ENCODE data around the gene SAMD4A. TPM values are rescaled to one million over a fixed set of nuclear protein-coding genes. Genes with fewer than 3 reads are reported as not detected.
A peak's percentile ranks its signal among the peaks of the same experiment; 100 is the strongest.

SAMD4A gene
- polyA plus RNA-seq, 4 donors: 2.7 to 9.6 (median 3.5) TPM

- no peak overlapping the region for H3K4me3 ChIP-seq (ENCODE audit: low read depth in 1 of 3, low read length in 3 of 3)
- no peak for FAIRE-seq
- no peaks in the 10 kb centered on the region for H3K36me3 ChIP-seq (ENCODE audit: control insufficient read depth in 3 of 3, insufficient read depth in 2 of 3, low read depth in 1 of 3, low read length in 3 of 3)
- no peaks in the 10 kb centered on the region for H3K9me3 ChIP-seq (ENCODE audit: control insufficient read depth in 2 of 2, insufficient read depth in 1 of 2, low read depth in 1 of 2, low read length in 1 of 2)
- DNase-seq: peak; percentile 3 to 10
- H3K4me1 ChIP-seq (ENCODE audit: control insufficient read depth in 3 of 3, insufficient read depth in 2 of 3, low read depth in 1 of 3, low read length in 2 of 3): no peaks in the 10 kb centered on the region
- H3K27me3 ChIP-seq (ENCODE audit: control insufficient read depth in 3 of 3, insufficient read depth in 3 of 3, low read length in 3 of 3): no peaks in the 10 kb centered on the region
- WGBS, 3 donors: 29 to 38% (median 33%) methylated on average over 6 of the region's 6 CpGs
- peak overlapping the region in 1 of 3 donors; percentile 61 for H3K27ac ChIP-seq (ENCODE audit: low read depth in 1 of 3, low read length in 2 of 3)
These were observed 163.4 kb downstream of the SAMD4A start for GRCh38 chr14:54730156-54730961.

GRCh38 chr14:54734966-54735365 lies 168.0 kb downstream of the SAMD4A start:
- FAIRE-seq (no peak), DNase-seq (no peak)
- no peaks in the 10 kb centered on the region for H3K4me1 ChIP-seq (ENCODE audit: control insufficient read depth in 3 of 3, insufficient read depth in 2 of 3, low read depth in 1 of 3, low read length in 2 of 3)
- no peak overlapping the region for H3K4me3 ChIP-seq (ENCODE audit: low read depth in 1 of 3, low read length in 3 of 3)
- H3K9me3 ChIP-seq (ENCODE audit: control insufficient read depth in 2 of 2, insufficient read depth in 1 of 2, low read depth in 1 of 2, low read length in 1 of 2): no peaks in the 10 kb centered on the region
- H3K36me3 ChIP-seq (ENCODE audit: control insufficient read depth in 3 of 3, insufficient read depth in 2 of 3, low read depth in 1 of 3, low read length in 3 of 3): no peaks in the 10 kb centered on the region
- 80 to 84% (median 84%) methylated on average over 6 of the region's 6 CpGs for WGBS, 3 donors
- H3K27ac ChIP-seq (ENCODE audit: low read depth in 1 of 3, low read length in 2 of 3): no peak overlapping the region
- no peaks in the 10 kb centered on the region for H3K27me3 ChIP-seq (ENCODE audit: control insufficient read depth in 3 of 3, insufficient read depth in 3 of 3, low read length in 3 of 3)

- no peaks in the 10 kb centered on the region for H3K27me3 ChIP-seq (ENCODE audit: control insufficient read depth in 3 of 3, insufficient read depth in 3 of 3, low read length in 3 of 3)
- no peaks in the 10 kb centered on the region for H3K4me1 ChIP-seq (ENCODE audit: control insufficient read depth in 3 of 3, insufficient read depth in 2 of 3, low read depth in 1 of 3, low read length in 2 of 3)
- FAIRE-seq (no peak), DNase-seq (no peak)
- no peaks in the 10 kb centered on the region for H3K36me3 ChIP-seq (ENCODE audit: control insufficient read depth in 3 of 3, insufficient read depth in 2 of 3, low read depth in 1 of 3, low read length in 3 of 3)
- H3K9me3 ChIP-seq (ENCODE audit: control insufficient read depth in 2 of 2, insufficient read depth in 1 of 2, low read depth in 1 of 2, low read length in 1 of 2): no peaks in the 10 kb centered on the region
- H3K4me3 ChIP-seq (ENCODE audit: low read depth in 1 of 3, low read length in 3 of 3): no peak overlapping the region
- WGBS, 3 donors: 82 to 85% (median 84%) methylated on average over 3 of the region's 3 CpGs
- no peak overlapping the region for H3K27ac ChIP-seq (ENCODE audit: low read depth in 1 of 3, low read length in 2 of 3)
These were observed 168.5 kb downstream of the SAMD4A start for GRCh38 chr14:54735424-54735823.

- H3K4me1 ChIP-seq (ENCODE audit: control insufficient read depth in 3 of 3, insufficient read depth in 2 of 3, low read depth in 1 of 3, low read length in 2 of 3): no peaks in the 10 kb centered on the region
- WGBS, 3 donors: 76 to 79% (median 76%) methylated on average over 5 of the region's 5 CpGs
- no peak for FAIRE-seq
- H3K27me3 ChIP-seq (ENCODE audit: control insufficient read depth in 3 of 3, insufficient read depth in 3 of 3, low read length in 3 of 3): no peaks in the 10 kb centered on the region
- H3K9me3 ChIP-seq (ENCODE audit: control insufficient read depth in 2 of 2, insufficient read depth in 1 of 2, low read depth in 1 of 2, low read length in 1 of 2): no peaks in the 10 kb centered on the region
- no peak for DNase-seq
- H3K36me3 ChIP-seq (ENCODE audit: control insufficient read depth in 3 of 3, insufficient read depth in 2 of 3, low read depth in 1 of 3, low read length in 3 of 3): no peaks in the 10 kb centered on the region
- H3K27ac ChIP-seq (ENCODE audit: low read depth in 1 of 3, low read length in 2 of 3): no peak overlapping the region
- no peak overlapping the region for H3K4me3 ChIP-seq (ENCODE audit: low read depth in 1 of 3, low read length in 3 of 3)
These were observed 170.3 kb downstream of the SAMD4A start for GRCh38 chr14:54737132-54737711.

- Histone ChIP-seq H3K27ac (ENCODE audit: low read depth in 1 of 3, low read length in 2 of 3) (no peak overlapping the region), H3K4me1 (ENCODE audit: control insufficient read depth in 3 of 3, insufficient read depth in 2 of 3, low read depth in 1 of 3, low read length in 2 of 3) (no peaks in the 10 kb centered on the region), H3K9me3 (ENCODE audit: control insufficient read depth in 2 of 2, insufficient read depth in 1 of 2, low read depth in 1 of 2, low read length in 1 of 2) (no peaks in the 10 kb centered on the region), H3K36me3 (ENCODE audit: control insufficient read depth in 3 of 3, insufficient read depth in 2 of 3, low read depth in 1 of 3, low read length in 3 of 3) (no peaks in the 10 kb centered on the region), H3K27me3 (ENCODE audit: control insufficient read depth in 3 of 3, insufficient read depth in 3 of 3, low read length in 3 of 3) (no peaks in the 10 kb centered on the region), H3K4me3 (ENCODE audit: low read depth in 1 of 3, low read length in 3 of 3) (no peak overlapping the region)
- DNase-seq: no peak
- no peak for FAIRE-seq
- 81 to 85% (median 83%) methylated on average over 4 of the region's 4 CpGs for WGBS, 3 donors
These were observed 171.1 kb downstream of the SAMD4A start for GRCh38 chr14:54738009-54738408.

- WGBS, 3 donors: 91 to 94% (median 93%) methylated on average over 7 of the region's 7 CpGs
- Histone ChIP-seq H3K4me3 (ENCODE audit: low read depth in 1 of 3, low read length in 3 of 3) (no peak overlapping the region), H3K27me3 (ENCODE audit: control insufficient read depth in 3 of 3, insufficient read depth in 3 of 3, low read length in 3 of 3) (no peaks in the 10 kb centered on the region), H3K4me1 (ENCODE audit: control insufficient read depth in 3 of 3, insufficient read depth in 2 of 3, low read depth in 1 of 3, low read length in 2 of 3) (no peaks in the 10 kb centered on the region), H3K27ac (ENCODE audit: low read depth in 1 of 3, low read length in 2 of 3) (no peak overlapping the region), H3K36me3 (ENCODE audit: control insufficient read depth in 3 of 3, insufficient read depth in 2 of 3, low read depth in 1 of 3, low read length in 3 of 3) (no peaks in the 10 kb centered on the region), H3K9me3 (ENCODE audit: control insufficient read depth in 2 of 2, insufficient read depth in 1 of 2, low read depth in 1 of 2, low read length in 1 of 2) (no peaks in the 10 kb centered on the region)
- DNase-seq: no peak
- no peak for FAIRE-seq
These were observed 172.6 kb downstream of the SAMD4A start for GRCh38 chr14:54739514-54739913.

GRCh38 chr14:54742492-54743350 lies 175.8 kb downstream of the SAMD4A start:
- FAIRE-seq (no peak), DNase-seq (no peak)
- H3K27ac ChIP-seq (ENCODE audit: low read depth in 1 of 3, low read length in 2 of 3): no peak overlapping the region
- H3K4me3 ChIP-seq (ENCODE audit: low read depth in 1 of 3, low read length in 3 of 3): no peak overlapping the region
- H3K27me3 ChIP-seq (ENCODE audit: control insufficient read depth in 3 of 3, insufficient read depth in 3 of 3, low read length in 3 of 3): no peaks in the 10 kb centered on the region
- WGBS, 3 donors: 76 to 90% (median 86%) methylated on average over 5 of the region's 5 CpGs
- no peaks in the 10 kb centered on the region for H3K9me3 ChIP-seq (ENCODE audit: control insufficient read depth in 2 of 2, insufficient read depth in 1 of 2, low read depth in 1 of 2, low read length in 1 of 2)
- H3K4me1 ChIP-seq (ENCODE audit: control insufficient read depth in 3 of 3, insufficient read depth in 2 of 3, low read depth in 1 of 3, low read length in 2 of 3): no peaks in the 10 kb centered on the region
- H3K36me3 ChIP-seq (ENCODE audit: control insufficient read depth in 3 of 3, insufficient read depth in 2 of 3, low read depth in 1 of 3, low read length in 3 of 3): no peaks in the 10 kb centered on the region

GRCh38 chr14:54743382-54743781 lies 176.5 kb downstream of the SAMD4A start:
- Histone ChIP-seq H3K27ac (ENCODE audit: low read depth in 1 of 3, low read length in 2 of 3) (no peak overlapping the region), H3K9me3 (ENCODE audit: control insufficient read depth in 2 of 2, insufficient read depth in 1 of 2, low read depth in 1 of 2, low read length in 1 of 2) (no peaks in the 10 kb centered on the region), H3K36me3 (ENCODE audit: control insufficient read depth in 3 of 3, insufficient read depth in 2 of 3, low read depth in 1 of 3, low read length in 3 of 3) (no peaks in the 10 kb centered on the region), H3K4me1 (ENCODE audit: control insufficient read depth in 3 of 3, insufficient read depth in 2 of 3, low read depth in 1 of 3, low read length in 2 of 3) (no peaks in the 10 kb centered on the region), H3K27me3 (ENCODE audit: control insufficient read depth in 3 of 3, insufficient read depth in 3 of 3, low read length in 3 of 3) (no peaks in the 10 kb centered on the region), H3K4me3 (ENCODE audit: low read depth in 1 of 3, low read length in 3 of 3) (no peak overlapping the region)
- DNase-seq (no peak), FAIRE-seq (no peak)
- 82 to 91% (median 84%) methylated on average over 5 of the region's 5 CpGs for WGBS, 3 donors

Data from small intestine (tissue), 7 donors.